GM18526 (cell line): ENCODE data around the gene MRPL54.

ENCODE experiments used
- POLR2A ChIP-seq: IDR thresholded peaks from 3 replicates; pipeline ENCODE4 v1.6.1; 2011; ENCODE audit not compliant: insufficient read length; ENCODE audit errors: extremely low read depth

MRPL54 gene

GRCh38 chr19:3773814-3774515, 11.5 kb downstream of the MRPL54 start:
- TF ChIP-seq POLR2A = no peak

GRCh38 chr19:3774621-3775373, 12.3 kb downstream of the MRPL54 start:
- no peak for TF ChIP-seq POLR2A

- TF ChIP-seq POLR2A = no peak
Measured at GRCh38 chr19:3775374-3775711, 12.9 kb downstream of the MRPL54 start.

- no peak for TF ChIP-seq POLR2A
Measured at GRCh38 chr19:3775831-3776230, 13.3 kb downstream of the MRPL54 start.

- TF ChIP-seq POLR2A = no peak
Measured at GRCh38 chr19:3776479-3777040, 14.1 kb downstream of the MRPL54 start.

GRCh38 chr19:3778104-3778867, 15.8 kb downstream of the MRPL54 start:
- no peak for TF ChIP-seq POLR2A

GRCh38 chr19:3778899-3779723, 16.6 kb downstream of the MRPL54 start:
- TF ChIP-seq POLR2A = no peak

- no peak for TF ChIP-seq POLR2A
Measured at GRCh38 chr19:3780786-3781304, 18.4 kb downstream of the MRPL54 start.

GRCh38 chr19:3781603-3782002, 19.1 kb downstream of the MRPL54 start:
- no peak for TF ChIP-seq POLR2A

GRCh38 chr19:3782330-3782729, 19.8 kb downstream of the MRPL54 start:
- no peak for TF ChIP-seq POLR2A

- no peak for TF ChIP-seq POLR2A
Measured at GRCh38 chr19:3782903-3783302, 20.4 kb downstream of the MRPL54 start.

GRCh38 chr19:3783660-3784584, 21.4 kb downstream of the MRPL54 start:
- TF ChIP-seq POLR2A = no peak

GRCh38 chr19:3784607-3785450, 22.3 kb downstream of the MRPL54 start:
- TF ChIP-seq POLR2A = no peak
